Activated naive CD4-positive, alpha-beta T cell treated with anti-CD3 and anti-CD28 coated beads, Interleukin-2, amount 50 U/mL, for 72 hours (primary cell): ENCODE results near the gene KLHL14. TPM values are rescaled to one million over a fixed set of nuclear protein-coding genes. Genes with fewer than 3 reads are reported as not detected.

Experiments
- ATAC-seq, 2 donors: fragments of 150-1000 bp; cut with Tn5 transposase; 2 replicates each; pipeline ENCODE4 v1.10.0; 2021; ENCODE audit warnings: mild to moderate bottlenecking in 2 of 2, moderate library complexity in 2 of 2
- DNase-seq, 2 donors: peaks; one replicate each; pipeline ENCODE4 v3.0.0; 2021 to 2022; ENCODE audit warnings: low spot score in 2 of 2
- H3K27ac Mint-ChIP-seq, 2 donors: one replicate each; pipeline ENCODE4 v1.8.0; 2022; ENCODE audit warnings: mild to moderate bottlenecking in 2 of 2, mixed read lengths in 2 of 2
- H3K36me3 Mint-ChIP-seq, 2 donors: one replicate each; pipeline ENCODE4 v1.8.0; 2022; ENCODE audit warnings: mixed read lengths in 2 of 2
- H3K9me3 Mint-ChIP-seq, 2 donors: one replicate each; pipeline ENCODE4 v1.8.0; 2022; ENCODE audit warnings: mixed read lengths in 2 of 2
- total RNA-seq, 2 donors: library from RNA; stranded (reverse); gene quantifications; one replicate each; pipeline ENCODE4 v1.2.3, GENCODE V29; 2022

Gene KLHL14
- total RNA-seq, 2 donors from 2014 or later, result not detected

- H3K36me3 Mint-ChIP-seq, result peaks cover 0 to 5% of the 10 kb centered on the region in 2 donors
- no peak for DNase-seq
- no peak for ATAC-seq
- no peak overlapping the region for H3K27ac Mint-ChIP-seq
- H3K9me3 Mint-ChIP-seq, result no peaks in the 10 kb centered on the region
Observed at GRCh38 chr18:32775628-32776027, 2.8 kb upstream of the KLHL14 start.

GRCh38 chr18:32773382-32773712, 524 bp upstream of the KLHL14 start:
- H3K36me3 Mint-ChIP-seq, result peaks cover 0 to 5% of the 10 kb centered on the region in 2 donors
- ATAC-seq (no peak), DNase-seq (no peak)
- no peaks in the 10 kb centered on the region for H3K9me3 Mint-ChIP-seq
- H3K27ac Mint-ChIP-seq, result no peak overlapping the region

- no peak for ATAC-seq
- Mint-ChIP-seq H3K27ac (no peak overlapping the region), H3K9me3 (no peaks in the 10 kb centered on the region), H3K36me3 (peaks cover 0 to 3% of the 10 kb centered on the region in 2 donors)
- no peak for DNase-seq
Observed at GRCh38 chr18:32771871-32772580, 797 bp downstream of the KLHL14 start.

- DNase-seq (no peak), ATAC-seq (no peak)
- Mint-ChIP-seq H3K36me3 (no peaks in the 10 kb centered on the region), H3K9me3 (no peaks in the 10 kb centered on the region), H3K27ac (no peak overlapping the region)
Observed at GRCh38 chr18:32771169-32771751, 1.6 kb downstream of the KLHL14 start.

- Mint-ChIP-seq H3K27ac (no peak overlapping the region), H3K36me3 (no peaks in the 10 kb centered on the region), H3K9me3 (no peaks in the 10 kb centered on the region)
- no peak for DNase-seq
- ATAC-seq, result no peak
Observed at GRCh38 chr18:32770666-32771168, 2.1 kb downstream of the KLHL14 start.

GRCh38 chr18:32770054-32770665, 2.7 kb downstream of the KLHL14 start:
- H3K27ac Mint-ChIP-seq, result no peak overlapping the region
- H3K36me3 Mint-ChIP-seq, result no peaks in the 10 kb centered on the region
- H3K9me3 Mint-ChIP-seq, result no peaks in the 10 kb centered on the region
- no peak for DNase-seq
- no peak for ATAC-seq

GRCh38 chr18:32769586-32770053, 3.2 kb downstream of the KLHL14 start:
- no peaks in the 10 kb centered on the region for H3K9me3 Mint-ChIP-seq
- H3K27ac Mint-ChIP-seq, result no peak overlapping the region
- ATAC-seq (no peak), DNase-seq (no peak)
- H3K36me3 Mint-ChIP-seq, result no peaks in the 10 kb centered on the region

- no peak for DNase-seq
- Mint-ChIP-seq H3K27ac (no peak overlapping the region), H3K9me3 (no peaks in the 10 kb centered on the region), H3K36me3 (no peaks in the 10 kb centered on the region)
- no peak for ATAC-seq
Observed at GRCh38 chr18:32769071-32769585, 3.7 kb downstream of the KLHL14 start.

GRCh38 chr18:32767400-32767799, 5.4 kb downstream of the KLHL14 start:
- Mint-ChIP-seq H3K36me3 (no peaks in the 10 kb centered on the region), H3K27ac (no peak overlapping the region), H3K9me3 (no peaks in the 10 kb centered on the region)
- ATAC-seq (no peak), DNase-seq (no peak)

- Mint-ChIP-seq H3K36me3 (no peaks in the 10 kb centered on the region), H3K27ac (no peak overlapping the region), H3K9me3 (no peaks in the 10 kb centered on the region)
- no peak for DNase-seq
- no peak for ATAC-seq
Observed at GRCh38 chr18:32764611-32765244, 8.1 kb downstream of the KLHL14 start.

GRCh38 chr18:32763293-32763692, 9.5 kb downstream of the KLHL14 start:
- DNase-seq (no peak), ATAC-seq (no peak)
- H3K36me3 Mint-ChIP-seq, result no peaks in the 10 kb centered on the region
- H3K9me3 Mint-ChIP-seq, result no peaks in the 10 kb centered on the region
- H3K27ac Mint-ChIP-seq, result no peak overlapping the region

- H3K27ac Mint-ChIP-seq, result no peak overlapping the region
- DNase-seq, result no peak
- ATAC-seq, result no peak
- no peaks in the 10 kb centered on the region for H3K9me3 Mint-ChIP-seq
- no peaks in the 10 kb centered on the region for H3K36me3 Mint-ChIP-seq
Observed at GRCh38 chr18:32761231-32761630, 11.6 kb downstream of the KLHL14 start.

- Mint-ChIP-seq H3K27ac (no peak overlapping the region), H3K36me3 (no peaks in the 10 kb centered on the region), H3K9me3 (no peaks in the 10 kb centered on the region)
- ATAC-seq (no peak), DNase-seq (no peak)
Observed at GRCh38 chr18:32760391-32760790, 12.4 kb downstream of the KLHL14 start.

GRCh38 chr18:32759611-32760167, 13.1 kb downstream of the KLHL14 start:
- no peak for DNase-seq

GRCh38 chr18:32754508-32755263, 18.1 kb downstream of the KLHL14 start:
- Mint-ChIP-seq H3K9me3 (peaks cover 0 to 4% of the 10 kb centered on the region in 2 donors), H3K36me3 (no peaks in the 10 kb centered on the region), H3K27ac (no peak overlapping the region)
- ATAC-seq, result no peak
- no peak for DNase-seq

More at GRCh38 chr18:32759611-32760167, 13.1 kb downstream of the KLHL14 start:
- Mint-ChIP-seq H3K27ac (no peak overlapping the region), H3K36me3 (no peaks in the 10 kb centered on the region), H3K9me3 (no peaks in the 10 kb centered on the region)
- ATAC-seq, result no peak

GRCh38 chr18:32753656-32754260, 19.1 kb downstream of the KLHL14 start:
- peaks cover 4 to 5% of the 10 kb centered on the region in 2 donors for H3K9me3 Mint-ChIP-seq
- ATAC-seq, result no peak
- H3K36me3 Mint-ChIP-seq, result no peaks in the 10 kb centered on the region
- no peak overlapping the region for H3K27ac Mint-ChIP-seq
- no peak for DNase-seq
